ENCODE measurements around the gene IRAK4.

DNA sequence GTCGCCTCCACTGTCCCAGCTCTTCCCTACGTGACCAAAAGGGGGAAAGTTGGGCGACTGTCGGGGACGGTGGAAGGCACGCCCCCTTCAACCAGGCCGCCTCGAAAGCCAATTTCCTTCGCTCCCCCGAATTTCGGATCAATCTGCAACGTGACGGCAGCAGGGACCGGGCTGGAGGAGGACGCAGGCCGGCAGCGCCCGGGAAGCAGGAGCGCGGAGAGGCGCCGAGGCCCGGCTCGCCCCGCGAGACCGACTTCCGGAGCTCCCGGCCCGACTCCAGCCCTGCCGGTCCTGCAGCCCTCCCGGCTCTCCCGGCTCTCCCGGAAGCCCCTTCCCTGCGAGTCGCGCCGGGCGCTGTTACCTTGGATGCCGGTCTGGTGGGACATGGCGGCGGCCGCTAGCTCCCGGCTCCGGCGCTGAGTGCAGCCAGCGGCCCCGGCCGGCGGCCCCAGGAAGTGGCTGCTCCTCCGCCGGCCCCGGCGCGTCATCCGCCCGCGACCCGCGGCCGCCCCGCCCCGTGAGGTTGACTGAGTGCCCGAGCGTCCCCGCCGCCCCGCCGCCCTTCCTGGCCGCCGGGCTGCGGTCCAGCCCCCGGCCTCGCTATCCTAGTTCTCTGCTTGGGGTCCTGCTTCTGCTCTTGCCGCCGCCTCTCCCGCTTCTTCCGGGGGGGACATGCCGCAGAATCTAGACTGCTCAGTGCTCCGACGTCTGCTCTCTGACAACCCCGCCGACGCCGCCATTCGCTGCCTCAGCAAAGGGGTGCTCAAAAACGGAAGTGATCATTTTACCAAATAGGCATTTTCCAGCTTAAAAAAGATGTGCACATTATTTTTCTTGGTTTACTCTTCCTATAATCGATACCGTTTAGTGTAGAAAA lies 47.3 kb downstream of the IRAK4 start, which contains the start of gene TWF1:
- TF ChIP-seq, protein P1, sequence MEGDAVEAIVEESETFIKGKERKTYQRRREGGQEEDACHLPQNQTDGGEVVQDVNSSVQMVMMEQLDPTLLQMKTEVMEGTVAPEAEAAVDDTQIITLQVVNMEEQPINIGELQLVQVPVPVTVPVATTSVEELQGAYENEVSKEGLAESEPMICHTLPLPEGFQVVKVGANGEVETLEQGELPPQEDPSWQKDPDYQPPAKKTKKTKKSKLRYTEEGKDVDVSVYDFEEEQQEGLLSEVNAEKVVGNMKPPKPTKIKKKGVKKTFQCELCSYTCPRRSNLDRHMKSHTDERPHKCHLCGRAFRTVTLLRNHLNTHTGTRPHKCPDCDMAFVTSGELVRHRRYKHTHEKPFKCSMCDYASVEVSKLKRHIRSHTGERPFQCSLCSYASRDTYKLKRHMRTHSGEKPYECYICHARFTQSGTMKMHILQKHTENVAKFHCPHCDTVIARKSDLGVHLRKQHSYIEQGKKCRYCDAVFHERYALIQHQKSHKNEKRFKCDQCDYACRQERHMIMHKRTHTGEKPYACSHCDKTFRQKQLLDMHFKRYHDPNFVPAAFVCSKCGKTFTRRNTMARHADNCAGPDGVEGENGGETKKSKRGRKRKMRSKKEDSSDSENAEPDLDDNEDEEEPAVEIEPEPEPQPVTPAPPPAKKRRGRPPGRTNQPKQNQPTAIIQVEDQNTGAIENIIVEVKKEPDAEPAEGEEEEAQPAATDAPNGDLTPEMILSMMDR (IDR thresholded peaks at IDR 0.05) = peak in 1 of 2 donors; percentile 19
- no peak for TF ChIP-seq EP300 (IDR thresholded peaks at IDR 0.05)
